HG03135 (cell line): Measurements from ENCODE around the gene RASAL3.

Experiments used
- ATAC-seq: cut with Tn5 transposase; IDR thresholded peaks from one replicate; pipeline ENCODE4 v1.9.1; 2021; ENCODE audit warnings: mild to moderate bottlenecking, moderate library complexity; ENCODE audit not compliant: unreplicated experiment

Gene RASAL3

GRCh38 chr19:15449620-15450527 lies 14.5 kb downstream of the RASAL3 start, which contains the start of gene WIZ:
WIZ (minus strand) TSS chr19:15449956; CDS start chr19:15448307, 1,649 bp downstream.
- ATAC-seq, result no peak

- no peak for ATAC-seq
Observed at GRCh38 chr19:15448778-15449619, 15.3 kb downstream of the RASAL3 start.

- ATAC-seq, result no peak
Observed at GRCh38 chr19:15448044-15448777, 16.1 kb downstream of the RASAL3 start.

GRCh38 chr19:15447057-15447456 lies 17.3 kb downstream of the RASAL3 start:
- no peak for ATAC-seq

- no peak for ATAC-seq
Observed at GRCh38 chr19:15445807-15446376, 18.5 kb downstream of the RASAL3 start.

- no peak for ATAC-seq
Observed at GRCh38 chr19:15445227-15445605, 19.1 kb downstream of the RASAL3 start.

GRCh38 chr19:15444505-15445226 lies 19.7 kb downstream of the RASAL3 start:
- no peak for ATAC-seq

GRCh38 chr19:15443838-15444237 lies 20.5 kb downstream of the RASAL3 start:
- no peak for ATAC-seq

GRCh38 chr19:15443325-15443724 lies 21.0 kb downstream of the RASAL3 start:
- no peak for ATAC-seq

GRCh38 chr19:15442142-15442920 lies 22.0 kb downstream of the RASAL3 start:
- ATAC-seq, result no peak

GRCh38 chr19:15441317-15441716 lies 23.0 kb downstream of the RASAL3 start:
- ATAC-seq, result no peak

GRCh38 chr19:15439821-15440641 lies 24.3 kb downstream of the RASAL3 start:
- ATAC-seq, result no peak

- no peak for ATAC-seq
Observed at GRCh38 chr19:15439078-15439799, 25.1 kb downstream of the RASAL3 start.

GRCh38 chr19:15438577-15438976 lies 25.8 kb downstream of the RASAL3 start:
- ATAC-seq, result no peak

- no peak for ATAC-seq
Observed at GRCh38 chr19:15438124-15438496, 26.2 kb downstream of the RASAL3 start.

GRCh38 chr19:15437355-15438123 lies 26.8 kb downstream of the RASAL3 start:
- ATAC-seq, result no peak

GRCh38 chr19:15436826-15437110 lies 27.6 kb downstream of the RASAL3 start:
- no peak for ATAC-seq
